ENCODE results near the gene C16orf78. TPM values are rescaled to one million over a fixed set of nuclear protein-coding genes. Genes with fewer than 3 reads are reported as not detected.

Gene C16orf78
- total RNA-seq (2012; rRNA removed) = not detected in 2 replicates

GRCh38 chr16:49373504-49373903 is at the start of gene C16orf78:
TSS of gene C16orf78 (plus strand) at chr16:49373804. CDS start at chr16:49373940, 136 bp downstream.
- no peak within 1 kb of the TSS for H3K9ac ChIP-seq (ENCODE audit: low read depth, low read length)
- no peaks in the 10 kb centered on the region for H3K4me1 ChIP-seq (ENCODE audit: control insufficient read depth, insufficient read depth, low read length)
- no peak within 1 kb of the TSS for H3K4me3 ChIP-seq (ENCODE audit: low read length)
- no peaks in the 10 kb centered on the region for H3K36me3 ChIP-seq (ENCODE audit: insufficient read depth, low read length)
- H3K27me3 ChIP-seq (ENCODE audit: control insufficient read depth, insufficient read depth, low read length) = no peaks in the 10 kb centered on the region
- no peak within 1 kb of the TSS for H3K4me2 ChIP-seq (ENCODE audit: low read length)
- no peaks in the 10 kb centered on the region for H3K9me3 ChIP-seq (replicated peaks; ENCODE audit: low read length)

DNA sequence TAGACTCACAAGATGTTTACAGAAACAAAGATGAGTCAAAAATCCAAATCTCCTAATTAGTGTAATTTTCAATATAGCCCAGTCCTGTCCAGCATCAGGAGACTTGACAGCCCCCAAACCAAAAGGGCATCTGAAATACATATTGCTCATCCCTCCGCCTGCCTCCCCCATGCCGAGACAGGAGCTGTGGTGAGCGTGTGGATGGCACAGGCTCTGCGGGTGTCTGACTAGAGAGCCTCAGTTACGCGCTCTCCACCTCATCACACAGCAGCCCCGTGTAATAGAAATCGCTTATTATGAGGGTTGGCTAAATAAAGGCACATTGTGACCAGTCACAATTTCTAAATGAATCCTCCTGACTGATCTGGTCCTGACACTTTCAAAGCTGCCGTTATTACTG is 48.9 kb upstream of the C16orf78 start:
- no peak overlapping the region for H3K9ac ChIP-seq (ENCODE audit: low read depth, low read length)
- no peaks in the 10 kb centered on the region for H3K9me3 ChIP-seq (replicated peaks; ENCODE audit: low read length)
- no peaks in the 10 kb centered on the region for H3K4me1 ChIP-seq (ENCODE audit: control insufficient read depth, insufficient read depth, low read length)
- no peaks in the 10 kb centered on the region for H3K36me3 ChIP-seq (ENCODE audit: insufficient read depth, low read length)
- H3K4me3 ChIP-seq (ENCODE audit: low read length) = no peak overlapping the region
- H3K4me2 ChIP-seq (ENCODE audit: low read length) = no peak overlapping the region
- H3K27me3 ChIP-seq (ENCODE audit: control insufficient read depth, insufficient read depth, low read length) = no peaks in the 10 kb centered on the region

DNA sequence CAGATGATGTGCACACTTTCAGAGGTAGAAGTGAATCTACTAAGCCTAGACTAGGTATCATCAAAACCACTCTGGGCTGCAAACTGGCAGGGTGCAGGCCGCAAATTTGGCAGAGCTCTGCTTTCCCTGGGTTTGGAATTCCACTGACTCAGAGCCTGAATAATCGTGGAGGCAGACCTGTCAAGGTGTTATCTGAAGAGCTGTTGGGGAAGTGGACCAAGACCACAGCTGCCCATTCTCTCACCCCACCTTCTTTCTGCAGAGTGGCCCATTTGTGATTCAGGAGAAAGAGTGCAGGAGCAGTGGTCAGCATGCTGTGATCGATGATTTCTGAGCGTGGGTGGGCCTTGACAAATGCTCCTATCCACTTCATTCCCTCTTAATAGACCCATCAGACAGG is 46.1 kb upstream of the C16orf78 start:
- no peaks in the 10 kb centered on the region for H3K36me3 ChIP-seq (ENCODE audit: insufficient read depth, low read length)
- H3K4me3 ChIP-seq (ENCODE audit: low read length) = no peak overlapping the region
- H3K4me2 ChIP-seq (ENCODE audit: low read length) = no peak overlapping the region
- no peak overlapping the region for H3K9ac ChIP-seq (ENCODE audit: low read depth, low read length)
- no peaks in the 10 kb centered on the region for H3K4me1 ChIP-seq (ENCODE audit: control insufficient read depth, insufficient read depth, low read length)
- no peaks in the 10 kb centered on the region for H3K27me3 ChIP-seq (ENCODE audit: control insufficient read depth, insufficient read depth, low read length)
- no peaks in the 10 kb centered on the region for H3K9me3 ChIP-seq (replicated peaks; ENCODE audit: low read length)

GRCh38 chr16:49328325-49328724 is 45.3 kb upstream of the C16orf78 start:
- no peak overlapping the region for H3K9ac ChIP-seq (ENCODE audit: low read depth, low read length)
- no peak overlapping the region for H3K4me3 ChIP-seq (ENCODE audit: low read length)
- no peaks in the 10 kb centered on the region for H3K9me3 ChIP-seq (replicated peaks; ENCODE audit: low read length)
- H3K36me3 ChIP-seq (ENCODE audit: insufficient read depth, low read length) = no peaks in the 10 kb centered on the region
- H3K4me2 ChIP-seq (ENCODE audit: low read length) = no peak overlapping the region
- H3K4me1 ChIP-seq (ENCODE audit: control insufficient read depth, insufficient read depth, low read length) = no peaks in the 10 kb centered on the region
- no peaks in the 10 kb centered on the region for H3K27me3 ChIP-seq (ENCODE audit: control insufficient read depth, insufficient read depth, low read length)

- H3K36me3 ChIP-seq (ENCODE audit: insufficient read depth, low read length) = no peaks in the 10 kb centered on the region
- H3K4me1 ChIP-seq (ENCODE audit: control insufficient read depth, insufficient read depth, low read length) = no peaks in the 10 kb centered on the region
- H3K4me3 ChIP-seq (ENCODE audit: low read length) = no peak overlapping the region
- H3K9me3 ChIP-seq (replicated peaks; ENCODE audit: low read length) = no peaks in the 10 kb centered on the region
- H3K9ac ChIP-seq (ENCODE audit: low read depth, low read length) = no peak overlapping the region
- no peaks in the 10 kb centered on the region for H3K27me3 ChIP-seq (ENCODE audit: control insufficient read depth, insufficient read depth, low read length)
- no peak overlapping the region for H3K4me2 ChIP-seq (ENCODE audit: low read length)
These were observed 42.9 kb upstream of the C16orf78 start for GRCh38 chr16:49330562-49331201.

GRCh38 chr16:49332589-49333258 is 40.9 kb upstream of the C16orf78 start:
- H3K9me3 ChIP-seq (replicated peaks; ENCODE audit: low read length) = no peaks in the 10 kb centered on the region
- no peaks in the 10 kb centered on the region for H3K36me3 ChIP-seq (ENCODE audit: insufficient read depth, low read length)
- H3K4me2 ChIP-seq (ENCODE audit: low read length) = no peak overlapping the region
- H3K27me3 ChIP-seq (ENCODE audit: control insufficient read depth, insufficient read depth, low read length) = no peaks in the 10 kb centered on the region
- H3K4me1 ChIP-seq (ENCODE audit: control insufficient read depth, insufficient read depth, low read length) = no peaks in the 10 kb centered on the region
- H3K9ac ChIP-seq (ENCODE audit: low read depth, low read length) = no peak overlapping the region
- H3K4me3 ChIP-seq (ENCODE audit: low read length) = no peak overlapping the region

- H3K4me3 ChIP-seq (ENCODE audit: low read length) = no peak overlapping the region
- no peaks in the 10 kb centered on the region for H3K36me3 ChIP-seq (ENCODE audit: insufficient read depth, low read length)
- no peak overlapping the region for H3K4me2 ChIP-seq (ENCODE audit: low read length)
- H3K9ac ChIP-seq (ENCODE audit: low read depth, low read length) = no peak overlapping the region
- no peaks in the 10 kb centered on the region for H3K9me3 ChIP-seq (replicated peaks; ENCODE audit: low read length)
- no peaks in the 10 kb centered on the region for H3K4me1 ChIP-seq (ENCODE audit: control insufficient read depth, insufficient read depth, low read length)
- no peaks in the 10 kb centered on the region for H3K27me3 ChIP-seq (ENCODE audit: control insufficient read depth, insufficient read depth, low read length)
These were observed 40.4 kb upstream of the C16orf78 start for GRCh38 chr16:49333259-49333597.

GRCh38 chr16:49335828-49336227 is 37.8 kb upstream of the C16orf78 start:
- Histone ChIP-seq H3K4me1 (ENCODE audit: control insufficient read depth, insufficient read depth, low read length) (no peaks in the 10 kb centered on the region), H3K9ac (ENCODE audit: low read depth, low read length) (no peak overlapping the region), H3K9me3 (replicated peaks; ENCODE audit: low read length) (no peaks in the 10 kb centered on the region), H3K36me3 (ENCODE audit: insufficient read depth, low read length) (no peaks in the 10 kb centered on the region), H3K4me2 (ENCODE audit: low read length) (no peak overlapping the region), H3K4me3 (ENCODE audit: low read length) (no peak overlapping the region), H3K27me3 (ENCODE audit: control insufficient read depth, insufficient read depth, low read length) (no peaks in the 10 kb centered on the region)

- Histone ChIP-seq H3K4me3 (ENCODE audit: low read length) (no peak overlapping the region), H3K4me1 (ENCODE audit: control insufficient read depth, insufficient read depth, low read length) (no peaks in the 10 kb centered on the region), H3K9ac (ENCODE audit: low read depth, low read length) (no peak overlapping the region), H3K36me3 (ENCODE audit: insufficient read depth, low read length) (no peaks in the 10 kb centered on the region), H3K27me3 (ENCODE audit: control insufficient read depth, insufficient read depth, low read length) (no peaks in the 10 kb centered on the region), H3K9me3 (replicated peaks; ENCODE audit: low read length) (no peaks in the 10 kb centered on the region), H3K4me2 (ENCODE audit: low read length) (no peak overlapping the region)
These were observed 37.0 kb upstream of the C16orf78 start for GRCh38 chr16:49336581-49336980.

DNA sequence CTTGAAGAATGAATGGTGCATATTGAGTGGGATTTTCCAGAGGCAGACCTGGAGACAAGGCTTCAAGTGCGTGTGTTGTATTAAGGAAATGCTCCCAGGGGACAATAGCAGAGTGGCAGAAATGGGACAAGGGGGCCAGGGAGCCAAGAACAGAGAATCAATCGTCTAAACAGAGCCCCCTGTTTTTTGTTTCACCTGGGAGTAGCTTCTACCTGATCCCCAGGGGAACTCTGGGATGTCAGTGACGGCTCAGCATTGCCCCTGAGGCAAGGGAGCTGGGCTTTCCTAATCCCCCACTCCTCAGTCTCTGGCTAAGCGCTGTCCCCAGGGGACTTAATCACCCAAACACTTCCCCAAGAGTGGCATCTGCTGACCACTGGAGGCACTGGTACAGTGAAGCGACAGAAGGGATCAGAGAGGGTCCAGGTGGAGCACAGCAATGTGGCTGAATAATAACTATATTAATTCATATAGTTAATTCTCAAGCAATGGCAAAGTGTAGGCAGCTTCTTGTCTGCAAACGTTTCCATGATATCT is 35.7 kb upstream of the C16orf78 start:
- Histone ChIP-seq H3K4me1 (ENCODE audit: control insufficient read depth, insufficient read depth, low read length) (no peaks in the 10 kb centered on the region), H3K36me3 (ENCODE audit: insufficient read depth, low read length) (no peaks in the 10 kb centered on the region), H3K9me3 (replicated peaks; ENCODE audit: low read length) (no peaks in the 10 kb centered on the region), H3K9ac (ENCODE audit: low read depth, low read length) (no peak overlapping the region), H3K4me3 (ENCODE audit: low read length) (no peak overlapping the region), H3K4me2 (ENCODE audit: low read length) (no peak overlapping the region), H3K27me3 (ENCODE audit: control insufficient read depth, insufficient read depth, low read length) (no peaks in the 10 kb centered on the region)

DNA sequence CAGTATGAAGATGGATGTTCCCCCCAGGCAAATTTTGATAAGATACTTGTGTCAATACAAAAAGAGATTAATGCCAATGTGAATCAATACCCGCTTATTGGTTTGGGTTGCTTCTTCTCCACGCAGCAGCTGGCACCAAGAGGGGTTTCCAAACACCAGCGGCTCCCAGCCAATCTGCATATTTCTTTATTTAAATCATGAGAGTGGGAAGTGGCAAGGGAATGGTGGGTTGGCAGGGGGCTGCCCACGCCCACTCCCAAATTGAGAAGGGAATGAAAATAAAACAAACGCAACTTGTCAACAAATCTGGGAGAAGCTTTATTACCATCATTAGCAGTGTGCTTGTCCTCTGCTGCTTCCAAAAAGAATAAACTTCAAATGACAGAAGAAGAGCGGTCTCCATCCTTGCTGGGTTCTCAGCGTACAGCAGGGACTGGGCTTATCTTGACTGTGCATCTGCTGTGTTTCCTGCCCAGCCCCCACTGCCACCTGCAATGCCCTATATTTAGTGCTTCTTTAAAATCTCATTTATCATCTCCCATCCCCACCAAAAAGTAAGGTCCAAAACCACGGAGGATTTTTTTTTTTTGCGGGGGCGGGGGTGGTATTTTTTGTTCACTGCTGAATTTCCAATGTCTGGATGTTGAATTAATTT is 34.9 kb upstream of the C16orf78 start:
- Histone ChIP-seq H3K4me1 (ENCODE audit: control insufficient read depth, insufficient read depth, low read length) (no peaks in the 10 kb centered on the region), H3K9me3 (replicated peaks; ENCODE audit: low read length) (no peaks in the 10 kb centered on the region), H3K27me3 (ENCODE audit: control insufficient read depth, insufficient read depth, low read length) (no peaks in the 10 kb centered on the region), H3K36me3 (ENCODE audit: insufficient read depth, low read length) (no peaks in the 10 kb centered on the region), H3K9ac (ENCODE audit: low read depth, low read length) (no peak overlapping the region), H3K4me2 (ENCODE audit: low read length) (no peak overlapping the region), H3K4me3 (ENCODE audit: low read length) (no peak overlapping the region)

Data from skeletal muscle satellite cell (primary cell).